GM18511 (cell line): ENCODE measurements around the gene GALNT13.

Experiments used
- ATAC-seq: cut with Tn5 transposase; IDR thresholded peaks from one replicate; pipeline ENCODE4 v1.9.1; 2021; ENCODE audit warnings: mild to moderate bottlenecking, moderate library complexity; ENCODE audit not compliant: unreplicated experiment

Gene GALNT13

DNA sequence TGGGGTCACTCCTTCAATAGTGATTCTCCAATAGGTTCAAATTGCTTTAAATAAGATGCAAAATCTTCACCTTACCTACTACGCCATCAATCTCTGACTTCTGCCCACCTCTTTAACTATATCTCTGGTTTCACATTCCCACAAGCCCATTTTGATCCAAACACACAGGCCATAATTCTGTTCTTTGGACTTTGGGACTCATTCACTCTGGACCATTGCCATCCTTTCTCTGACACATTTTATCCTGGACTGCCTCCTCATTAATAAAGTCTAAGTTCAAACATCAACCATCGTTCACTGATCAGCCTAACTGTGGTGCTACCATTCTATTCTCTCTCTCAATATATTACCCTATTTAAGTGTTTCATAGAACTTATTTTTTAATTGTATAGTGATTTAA lies 332.2 kb downstream of the GALNT13 start:
- no peak for ATAC-seq

DNA sequence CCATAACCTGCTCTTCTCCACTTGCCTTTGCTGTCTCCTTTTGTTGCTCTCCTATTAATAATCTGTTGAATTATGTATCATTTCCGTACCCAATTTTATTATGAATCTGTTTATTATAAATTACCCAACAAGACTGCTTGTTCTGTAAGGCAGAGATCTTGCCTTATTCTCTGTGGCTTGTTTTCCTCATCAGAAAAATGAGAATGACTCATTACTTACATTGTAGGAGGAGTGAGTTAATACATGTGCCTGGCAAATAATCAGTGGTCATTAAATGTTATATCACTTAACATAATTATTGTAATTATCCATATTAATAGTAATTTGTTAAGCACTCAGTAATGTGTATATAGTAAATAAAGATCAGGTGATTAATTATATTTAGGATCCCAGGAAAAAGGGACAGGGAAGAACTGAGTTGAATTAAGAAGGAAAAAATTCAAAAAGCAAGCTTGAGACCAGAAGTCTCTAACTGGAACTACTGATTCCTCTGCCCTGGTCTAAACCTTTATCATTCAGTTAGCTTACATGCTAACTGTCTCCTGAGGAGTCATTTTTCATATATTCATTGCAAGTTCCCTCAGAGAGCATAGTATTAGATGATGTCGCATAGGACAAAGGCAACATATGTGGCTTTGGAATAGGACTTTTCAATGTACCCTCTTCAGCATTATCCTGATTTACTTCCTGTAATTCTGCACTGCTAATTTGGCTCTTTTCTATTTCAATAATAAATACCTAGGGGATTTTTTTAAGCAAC lies 335.7 kb downstream of the GALNT13 start:
- ATAC-seq, result no peak

DNA sequence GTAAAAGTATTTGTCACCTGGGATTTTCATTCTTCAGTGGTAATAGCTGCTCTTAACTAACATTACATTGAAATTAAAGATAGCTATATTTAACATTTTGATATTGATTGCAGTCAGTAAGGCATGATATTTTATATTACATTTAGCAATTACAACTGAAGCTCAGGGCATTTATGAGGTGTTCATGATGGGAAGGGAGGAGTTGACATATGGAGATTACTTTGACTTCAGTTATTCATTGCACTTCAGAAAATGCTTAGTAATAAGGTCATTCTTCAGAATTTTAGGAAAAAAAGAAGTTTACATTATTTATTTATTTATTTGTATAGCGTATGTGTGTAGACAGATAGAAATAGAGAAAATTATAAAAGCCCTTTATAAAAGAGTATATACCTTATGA lies 352.0 kb downstream of the GALNT13 start:
- no peak for ATAC-seq

DNA sequence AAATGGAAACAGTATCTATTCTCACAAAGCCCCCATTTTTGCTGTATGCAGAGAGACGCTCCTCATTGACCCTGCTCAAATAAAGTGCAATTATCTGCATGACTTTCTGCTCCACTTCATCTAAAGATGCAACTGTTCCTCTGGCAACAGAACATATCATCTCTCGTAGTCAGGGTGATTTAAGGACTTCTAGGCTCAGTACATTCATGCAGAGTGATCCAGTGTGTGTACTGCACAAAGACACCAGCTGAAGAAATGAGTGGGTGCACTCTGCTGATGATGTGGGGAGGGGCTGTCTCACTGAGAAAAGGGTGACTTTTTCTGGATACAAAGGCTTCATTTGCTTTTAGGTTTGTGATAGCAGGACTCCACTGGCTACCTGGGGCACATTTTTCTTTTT lies 355.2 kb downstream of the GALNT13 start:
- ATAC-seq, result no peak

DNA sequence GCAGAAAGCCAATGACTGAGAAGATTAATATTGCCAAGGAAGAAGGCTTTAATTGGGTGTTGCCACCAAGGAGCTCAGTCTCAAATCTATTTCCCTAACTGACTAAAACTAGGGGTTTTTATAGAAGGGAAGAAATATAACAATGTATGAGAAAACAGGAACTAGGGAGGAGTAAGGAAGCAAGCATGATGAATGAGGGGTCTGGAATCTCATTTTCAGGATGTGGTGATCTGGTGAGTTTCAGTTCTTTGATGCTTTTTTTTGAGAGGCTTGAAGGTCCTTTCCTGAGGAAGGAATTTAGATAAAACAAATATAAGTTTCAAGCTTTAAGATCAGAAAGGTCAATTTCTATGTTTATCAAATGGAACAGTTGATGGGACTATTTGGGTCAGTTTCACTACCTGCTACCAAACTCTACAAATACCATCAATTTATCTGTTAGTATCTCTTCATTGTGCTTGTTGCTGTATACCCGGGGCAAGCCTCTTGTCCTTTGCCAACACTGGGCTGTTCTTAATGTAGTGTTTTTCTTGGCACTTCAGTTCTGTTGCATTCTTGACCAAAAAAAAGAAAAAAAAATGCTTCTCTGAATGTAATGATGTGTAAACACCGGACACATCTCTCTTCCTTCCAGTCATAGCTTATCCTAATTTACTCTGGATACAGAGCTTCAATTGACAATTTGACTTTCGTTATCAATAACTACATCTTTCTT lies 357.0 kb downstream of the GALNT13 start:
- ATAC-seq, result no peak

DNA sequence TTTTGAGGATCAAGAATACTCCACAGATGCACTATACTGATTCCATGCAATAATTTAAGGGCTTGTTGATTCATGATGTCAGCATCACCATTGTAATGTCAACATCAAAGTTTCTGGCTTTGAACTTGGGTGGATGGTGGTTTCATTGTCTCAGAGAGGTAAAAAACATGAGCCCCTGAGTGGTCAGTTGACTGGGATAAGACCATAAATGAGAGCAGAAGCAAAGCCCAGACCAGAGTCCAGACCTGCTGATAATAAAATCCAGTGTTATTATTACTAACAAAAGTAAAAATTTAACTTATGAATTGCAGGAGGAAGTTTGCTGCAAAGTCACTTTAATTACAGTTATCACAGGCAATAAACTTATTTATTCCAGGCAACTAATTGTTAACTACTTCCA lies 358.2 kb downstream of the GALNT13 start:
- ATAC-seq, result no peak

DNA sequence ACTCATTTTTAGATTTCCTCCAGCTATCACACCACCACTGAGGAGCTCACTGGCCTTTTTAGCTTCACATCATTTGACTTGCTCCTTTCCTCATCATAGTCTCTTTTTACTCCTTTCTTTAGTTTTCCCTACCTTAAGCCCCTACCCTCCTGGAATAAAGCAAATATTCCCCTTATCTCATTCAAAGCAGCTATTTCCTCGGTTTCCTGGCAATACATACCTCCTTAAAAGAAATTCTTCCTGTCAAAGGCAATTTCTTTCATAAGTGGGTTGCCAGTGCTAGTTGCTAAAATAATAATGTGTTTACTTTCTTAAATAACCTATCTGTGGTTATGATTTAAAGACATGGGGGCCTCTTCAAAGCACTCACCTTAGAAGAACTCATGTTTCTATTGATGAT lies 359.3 kb downstream of the GALNT13 start:
- no peak for ATAC-seq

DNA sequence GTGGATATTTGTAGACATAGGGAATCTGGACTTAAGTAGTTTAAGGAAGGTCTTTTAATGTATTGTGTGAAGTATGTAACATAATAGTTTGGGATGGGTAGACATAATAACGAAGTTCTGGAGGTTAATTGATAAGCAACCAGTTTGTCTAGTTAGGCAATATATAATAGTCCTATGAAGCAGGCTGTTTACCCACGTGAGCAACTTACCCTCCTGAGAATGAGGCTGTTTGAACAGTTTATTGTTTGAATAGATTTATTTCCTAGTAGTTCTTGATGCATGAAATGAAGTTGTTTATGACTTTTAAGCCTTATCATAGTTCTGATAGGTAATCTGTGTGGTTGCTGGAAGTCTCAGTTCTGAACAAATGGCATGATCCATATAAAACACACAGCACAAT lies 361.5 kb downstream of the GALNT13 start:
- ATAC-seq, result no peak

DNA sequence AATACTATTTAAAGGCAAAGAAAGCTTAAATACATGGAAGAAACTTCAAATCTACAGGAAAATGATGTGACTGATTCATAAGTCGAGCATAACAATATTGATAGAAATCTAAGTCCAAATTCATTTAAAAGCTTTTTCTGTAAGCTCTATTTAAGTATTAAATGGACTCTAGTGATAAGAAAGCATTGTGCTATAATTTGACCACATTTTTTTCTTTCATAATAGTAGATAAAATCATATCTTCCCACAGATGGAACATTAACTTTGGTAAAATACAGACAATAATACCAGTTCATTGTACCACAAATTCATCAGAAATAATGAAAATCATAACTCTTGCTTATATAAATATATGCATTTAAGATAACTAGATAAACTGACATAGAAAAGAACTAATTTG lies 366.5 kb downstream of the GALNT13 start:
- no peak for ATAC-seq

DNA sequence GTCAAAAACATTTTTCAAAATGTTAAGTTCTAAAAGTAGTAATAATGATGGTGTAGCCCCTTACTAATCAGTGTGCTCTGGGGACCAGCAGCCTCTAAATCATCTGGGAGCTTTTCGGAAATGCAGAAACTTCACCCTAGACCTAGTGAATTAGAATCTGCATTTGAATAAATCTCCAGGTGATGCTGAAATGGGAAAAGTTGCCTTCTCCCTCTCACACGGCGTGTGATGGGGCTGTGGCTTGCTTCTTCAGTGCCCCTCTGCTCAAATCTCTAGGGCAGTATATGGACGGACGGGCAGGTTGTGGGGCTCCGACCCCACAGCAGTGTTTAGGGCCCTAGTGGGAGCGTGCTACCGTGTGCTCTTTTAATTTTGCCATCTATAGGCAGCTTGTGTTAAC lies 368.6 kb downstream of the GALNT13 start:
- ATAC-seq, result no peak

DNA sequence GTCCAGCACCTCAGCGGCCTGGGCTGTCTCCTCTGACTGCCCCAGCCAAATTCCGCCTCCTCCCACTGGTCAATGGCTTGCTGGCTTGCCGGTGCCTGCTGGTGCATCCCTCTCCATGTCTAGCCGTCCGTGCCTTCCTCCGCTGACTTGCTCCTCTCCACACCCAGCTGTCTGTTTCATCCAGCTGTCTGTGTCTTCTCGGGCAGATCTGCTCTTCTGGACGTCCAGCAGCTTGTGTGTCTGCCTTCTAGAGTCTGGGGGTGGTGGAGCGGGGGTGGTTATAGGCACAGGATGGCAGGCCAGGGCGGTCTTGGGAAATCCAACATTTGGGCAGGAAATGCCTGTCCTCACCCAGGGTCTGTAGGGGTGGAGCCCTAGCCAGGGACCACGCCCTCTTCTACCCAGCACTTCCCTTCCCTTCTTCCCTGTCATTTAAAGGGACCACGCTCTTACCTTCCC lies 369.2 kb downstream of the GALNT13 start:
- ATAC-seq, result no peak

DNA sequence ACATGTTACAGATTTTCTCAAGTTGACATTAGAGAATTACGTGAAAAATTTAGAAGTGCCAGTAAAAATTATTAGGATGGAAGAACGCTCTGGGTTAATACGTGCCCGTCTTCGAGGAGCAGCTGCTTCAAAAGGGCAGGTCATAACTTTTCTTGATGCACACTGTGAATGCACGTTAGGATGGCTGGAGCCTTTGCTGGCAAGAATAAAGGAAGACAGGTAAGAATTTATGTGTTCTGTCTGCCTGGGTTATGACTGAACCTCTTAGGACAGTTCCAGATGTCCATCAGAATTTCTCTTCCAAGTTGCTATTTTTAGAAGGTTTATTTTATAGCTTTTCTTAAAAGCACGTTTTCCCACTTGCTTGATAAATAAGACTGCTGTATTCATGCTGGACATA lies 371.0 kb downstream of the GALNT13 start:
- ATAC-seq, result no peak

DNA sequence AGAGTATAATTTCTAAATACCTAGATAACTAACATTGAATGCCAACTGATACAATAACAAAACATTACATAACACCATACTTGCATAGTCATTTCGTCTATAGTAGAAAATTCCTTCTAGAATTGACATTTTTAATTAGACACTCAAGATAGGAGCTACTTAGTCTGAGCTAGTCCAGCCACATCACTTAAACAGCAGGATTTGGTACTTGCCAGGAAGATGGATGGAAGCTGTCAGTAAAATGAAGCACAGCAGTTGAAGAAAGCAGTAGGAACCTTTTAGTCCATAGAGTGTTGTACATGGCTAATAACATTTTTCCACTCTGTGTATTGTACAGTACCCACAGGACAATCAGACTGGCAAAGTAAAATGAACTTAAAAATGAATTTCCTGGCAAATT lies 372.0 kb downstream of the GALNT13 start:
- ATAC-seq, result no peak

DNA sequence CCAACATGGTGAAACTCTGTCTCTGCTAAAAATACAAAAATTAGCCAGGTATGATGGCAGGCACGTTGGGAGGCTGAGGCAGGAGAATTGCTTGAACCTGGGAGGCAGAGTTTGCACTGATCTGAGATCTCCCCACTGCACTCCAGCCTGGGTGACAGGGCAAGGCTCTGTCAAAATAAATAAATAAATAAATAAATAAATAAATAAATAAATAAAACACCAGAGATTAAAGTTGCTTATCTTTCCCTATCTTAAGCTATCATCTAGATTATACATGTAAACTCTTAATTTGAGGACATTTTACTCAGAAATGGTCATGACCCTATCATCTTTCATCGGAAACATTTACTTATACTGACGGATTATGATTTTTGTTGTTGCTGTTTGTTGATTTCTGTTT lies 373.2 kb downstream of the GALNT13 start:
- ATAC-seq, result no peak

DNA sequence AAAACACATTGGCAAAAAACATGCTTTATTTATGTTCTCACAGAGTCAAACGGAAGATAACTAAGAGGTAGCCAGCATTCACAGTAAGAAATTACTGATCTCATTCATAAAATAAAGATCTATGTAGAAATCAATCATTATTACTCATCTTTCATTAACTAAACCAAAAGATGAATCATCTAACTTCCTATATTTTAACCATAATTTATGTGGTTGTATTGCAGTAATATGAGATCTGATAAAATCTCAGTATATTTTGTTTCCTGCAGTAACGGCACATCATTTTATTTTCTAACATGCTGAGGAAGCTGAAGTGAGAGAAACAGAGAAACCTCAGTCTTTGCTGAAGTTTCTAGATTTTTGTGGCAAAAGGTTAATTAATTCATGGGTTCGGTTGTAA lies 375.8 kb downstream of the GALNT13 start:
- ATAC-seq, result no peak

DNA sequence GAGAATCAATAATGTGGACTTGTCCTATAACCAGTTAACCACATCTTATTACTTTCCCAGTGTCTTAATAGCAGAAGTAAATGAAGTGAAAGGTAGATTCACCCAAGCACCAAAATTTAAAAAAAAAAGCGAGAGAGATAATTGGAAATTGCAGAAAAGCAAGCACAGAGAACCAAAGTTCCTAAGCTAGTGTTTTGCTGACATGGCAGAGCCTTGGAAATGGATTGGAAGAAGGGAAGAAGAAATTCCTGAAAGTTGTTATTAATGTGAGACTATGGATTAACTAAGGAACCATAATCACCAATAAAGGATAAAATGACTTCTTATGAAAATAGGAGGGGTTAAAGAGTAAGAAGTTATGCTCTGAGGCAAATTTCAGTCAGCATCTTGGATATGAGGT lies 384.4 kb downstream of the GALNT13 start:
- no peak for ATAC-seq

DNA sequence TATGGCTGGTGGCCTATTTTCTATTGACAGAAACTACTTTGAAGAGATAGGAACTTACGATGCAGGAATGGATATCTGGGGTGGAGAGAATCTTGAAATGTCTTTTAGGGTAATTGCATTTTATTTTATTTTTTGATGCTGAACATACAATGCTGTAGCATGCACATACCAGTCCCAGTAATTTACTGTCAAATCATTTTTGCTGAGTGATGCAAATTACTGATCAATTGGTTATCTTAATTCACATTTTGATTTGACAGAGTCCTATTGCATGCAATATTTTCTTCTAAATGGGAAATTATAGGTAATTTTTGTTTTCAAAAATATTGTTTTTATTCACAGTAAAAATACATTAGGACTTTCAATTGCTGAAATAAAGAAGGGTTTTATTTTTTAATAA lies 387.3 kb downstream of the GALNT13 start:
- no peak for ATAC-seq

DNA sequence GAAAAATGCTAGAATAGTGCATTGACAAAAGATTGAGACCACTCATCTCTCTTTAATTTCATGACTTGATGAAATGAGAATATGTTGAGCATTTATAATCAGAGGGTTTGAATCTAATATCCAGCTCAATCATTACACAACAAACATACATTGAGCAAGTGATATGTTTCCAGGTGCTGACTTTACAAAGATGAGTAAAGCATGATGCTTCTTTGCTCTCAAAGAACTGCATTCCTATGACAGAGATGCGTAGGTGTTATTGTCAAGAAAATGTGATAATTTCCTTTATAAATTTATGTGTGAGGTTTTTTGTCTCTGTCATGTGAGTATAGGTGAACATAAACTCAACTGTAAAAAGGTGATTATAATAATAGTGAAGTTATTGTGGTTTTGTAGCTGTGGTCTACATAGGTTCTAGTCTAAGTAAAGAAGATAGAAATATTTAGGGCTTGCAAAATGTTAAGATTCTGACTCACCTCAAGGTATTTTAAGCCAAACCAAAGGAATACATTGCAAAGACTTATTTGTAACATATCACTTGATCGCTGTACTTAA lies 389.8 kb downstream of the GALNT13 start:
- ATAC-seq, result no peak

DNA sequence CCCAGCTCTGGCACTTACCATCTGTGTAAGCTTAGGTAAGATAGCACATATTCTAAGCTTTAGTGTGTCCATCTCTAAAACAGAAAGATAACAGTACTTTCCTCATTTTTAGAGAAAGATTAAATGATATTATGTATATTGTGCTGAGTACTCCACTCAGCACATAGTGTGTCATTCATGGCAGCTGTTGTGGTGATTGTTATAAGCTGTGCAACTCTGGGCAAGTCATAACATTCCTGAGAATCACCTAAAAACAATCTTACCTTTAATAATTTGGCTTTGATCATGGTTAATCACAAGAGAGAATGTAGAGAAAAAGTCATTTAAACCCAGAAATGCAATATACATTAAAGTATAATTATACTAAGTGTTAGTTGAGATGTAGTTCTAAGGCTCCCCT lies 391.5 kb downstream of the GALNT13 start:
- ATAC-seq, result no peak

DNA sequence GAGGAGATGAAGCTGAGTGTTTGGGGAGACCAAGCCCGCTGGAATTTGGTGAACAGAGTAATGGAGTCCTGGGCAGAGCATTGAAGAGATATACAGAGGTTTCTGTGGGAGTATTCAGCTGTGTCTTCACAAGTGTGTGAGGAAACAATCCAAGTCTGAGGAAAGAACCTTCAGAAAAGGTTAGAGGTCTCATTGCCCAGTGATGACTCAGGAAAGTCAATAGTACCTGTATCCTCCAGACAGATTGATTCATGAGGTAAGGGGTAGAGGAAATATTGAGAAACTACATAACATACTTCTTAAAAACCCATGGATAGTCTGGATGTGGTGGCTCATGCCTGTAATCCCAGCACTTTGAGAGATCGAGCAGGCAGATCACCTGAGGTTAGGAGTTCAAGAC lies 392.3 kb downstream of the GALNT13 start:
- no peak for ATAC-seq

DNA sequence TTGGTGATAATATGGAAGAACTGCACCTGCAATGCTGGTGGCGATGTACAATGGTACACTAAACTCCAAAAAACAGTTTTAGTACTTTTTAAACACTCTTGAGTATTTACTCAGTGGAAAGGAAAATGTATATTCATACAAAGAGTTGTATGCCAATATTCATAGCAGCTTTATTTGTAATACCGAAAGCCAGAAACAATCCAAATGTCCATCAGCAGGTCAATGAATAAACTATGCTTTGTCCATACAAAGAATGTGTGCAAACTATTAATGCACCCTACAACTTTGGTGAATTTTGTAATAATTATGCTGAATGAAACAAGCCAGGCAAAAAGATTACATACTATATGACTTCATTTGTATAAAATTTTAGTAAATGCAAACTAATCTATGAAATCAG lies 396.3 kb downstream of the GALNT13 start:
- ATAC-seq, result no peak

DNA sequence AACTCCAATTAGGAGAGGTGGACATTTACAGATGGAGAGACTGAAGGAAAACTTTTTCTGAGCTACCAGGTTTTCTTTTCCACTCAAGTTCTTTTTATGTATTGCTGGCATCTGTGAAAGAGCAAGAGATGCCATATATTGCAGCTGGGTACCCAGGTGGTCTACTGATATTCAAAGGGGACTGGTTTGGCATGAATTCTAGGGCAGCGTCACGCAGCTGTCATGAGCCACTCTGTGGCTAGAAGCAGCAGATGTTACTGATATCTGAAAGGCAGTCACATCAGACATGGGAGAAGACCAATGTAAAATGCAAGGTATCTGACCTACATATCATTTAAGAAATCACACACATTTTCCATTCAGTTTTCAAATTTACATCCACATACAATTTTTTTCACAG lies 408.8 kb downstream of the GALNT13 start:
- ATAC-seq, result no peak
